Measurements from ENCODE around the gene RCBTB1.

The RCBTB1 gene

GRCh38 chr13:49607761-49608160, 22.4 kb upstream of the RCBTB1 start (continued):
- TF ChIP-seq ZFP69B (tag by site-specific recombination; IDR thresholded peaks at IDR 0.05) (no peak), ZNF677 (tag by site-specific recombination; IDR thresholded peaks at IDR 0.05) (no peak), ZNF404 (tag by site-specific recombination; IDR thresholded peaks at IDR 0.05) (no peak), ZBTB17 (tag by site-specific recombination; IDR thresholded peaks at IDR 0.05) (no peak), KLF9 (tag by site-specific recombination; IDR thresholded peaks at IDR 0.05; ENCODE audit: low read depth) (no peak), ZNF341 (tag by site-specific recombination; IDR thresholded peaks at IDR 0.05; ENCODE audit: low read depth) (no peak), ZNF701 (tag by site-specific recombination; IDR thresholded peaks at IDR 0.05) (no peak), ZBTB48 (tag by site-specific recombination; IDR thresholded peaks at IDR 0.05) (no peak)

- Histone ChIP-seq H3K4me1 (ENCODE audit: control insufficient read depth, insufficient read depth, low read length) (no peaks in the 10 kb centered on the region), H3K9me3 (ENCODE audit: control insufficient read depth, insufficient read depth, low read depth, low read length) (no peaks in the 10 kb centered on the region), H3K27ac (ENCODE audit: extremely low read depth, low read depth, low read length) (no peak overlapping the region), H3K4me3 (ENCODE audit: low read depth, low read length) (no peak overlapping the region), H3K36me3 (ENCODE audit: control insufficient read depth in 2 of 2, insufficient read depth in 1 of 2, low read length in 2 of 2) (no peaks in the 10 kb centered on the region)
- ChIA-PET CTCF (interaction anchor here (0.6 to 1.6 kb wide), 10 partner anchors 175 to 1305 kb away, joined by 3 to 9 read pairs (median 4); no protein-coding TSS in a partner anchor), POLR2A (no interaction called here)
- peak; percentile 49; the same call in 1 of the 2 replicates for TF ChIP-seq ZNF660 (tag by site-specific recombination; IDR thresholded peaks at IDR 0.05)
- peak; percentile 90 for TF ChIP-seq ZNF654 (tag by site-specific recombination; IDR thresholded peaks at IDR 0.05; ENCODE audit: low read depth)
- 0 out of 2 replicates have a peak, but pooled peaks have one; percentile 48 for TF ChIP-seq YY1 (tag by site-specific recombination; IDR thresholded peaks at IDR 0.05)
- peak; percentile 74 for TF ChIP-seq ZNF366 (tag by site-specific recombination; conservative IDR thresholded peaks at IDR 0.05)
- TF ChIP-seq SP7 (tag by site-specific recombination; IDR thresholded peaks at IDR 0.05): peak; percentile 20; the same call in 1 of the 2 replicates
- no peak for TF ChIP-seq ZSCAN18 (tag by site-specific recombination; IDR thresholded peaks at IDR 0.05)
- peak; percentile 67 for TF ChIP-seq ZNF600 (tag by site-specific recombination; IDR thresholded peaks at IDR 0.05)
- 0 out of 2 replicates have a peak, but pooled peaks have one; percentile 1 for TF ChIP-seq PRDM10 (tag by site-specific recombination; IDR thresholded peaks at IDR 0.05)
- TF ChIP-seq ZNF202 (tag by site-specific recombination; IDR thresholded peaks at IDR 0.05; ENCODE audit: borderline replicate concordance): no peak
- TF ChIP-seq ZNF645 (tag by site-specific recombination; IDR thresholded peaks at IDR 0.05): no peak
- TF ChIP-seq IKZF3 (tag by site-specific recombination; IDR thresholded peaks at IDR 0.05): peak; percentile 60; the same call in 1 of the 2 replicates
- no peak for TF ChIP-seq ZNF571 (tag by site-specific recombination; IDR thresholded peaks at IDR 0.05)
- 0 out of 2 replicates have a peak, but pooled peaks have one; percentile 40 for TF ChIP-seq PRDM1 (tag by site-specific recombination; IDR thresholded peaks at IDR 0.05)
- peak; percentile 99 for TF ChIP-seq ZSCAN30 (tag by site-specific recombination; IDR thresholded peaks at IDR 0.05)
- peak; percentile 12; the same call in 1 of the 2 replicates for TF ChIP-seq ZNF335 (tag by site-specific recombination; conservative IDR thresholded peaks at IDR 0.05)
- TF ChIP-seq ZNF394 (tag by site-specific recombination; IDR thresholded peaks at IDR 0.05; ENCODE audit: borderline replicate concordance): peak; percentile 36; the same call in 1 of the 2 replicates
- peak; percentile 39; the same call in 1 of the 2 replicates for TF ChIP-seq ZNF2 (tag by site-specific recombination; IDR thresholded peaks at IDR 0.05)
These were observed 21.6 kb upstream of the RCBTB1 start for GRCh38 chr13:49606747-49607648.

All from HEK293 (cell line).